ENCODE data around the gene CDV3.

DNA sequence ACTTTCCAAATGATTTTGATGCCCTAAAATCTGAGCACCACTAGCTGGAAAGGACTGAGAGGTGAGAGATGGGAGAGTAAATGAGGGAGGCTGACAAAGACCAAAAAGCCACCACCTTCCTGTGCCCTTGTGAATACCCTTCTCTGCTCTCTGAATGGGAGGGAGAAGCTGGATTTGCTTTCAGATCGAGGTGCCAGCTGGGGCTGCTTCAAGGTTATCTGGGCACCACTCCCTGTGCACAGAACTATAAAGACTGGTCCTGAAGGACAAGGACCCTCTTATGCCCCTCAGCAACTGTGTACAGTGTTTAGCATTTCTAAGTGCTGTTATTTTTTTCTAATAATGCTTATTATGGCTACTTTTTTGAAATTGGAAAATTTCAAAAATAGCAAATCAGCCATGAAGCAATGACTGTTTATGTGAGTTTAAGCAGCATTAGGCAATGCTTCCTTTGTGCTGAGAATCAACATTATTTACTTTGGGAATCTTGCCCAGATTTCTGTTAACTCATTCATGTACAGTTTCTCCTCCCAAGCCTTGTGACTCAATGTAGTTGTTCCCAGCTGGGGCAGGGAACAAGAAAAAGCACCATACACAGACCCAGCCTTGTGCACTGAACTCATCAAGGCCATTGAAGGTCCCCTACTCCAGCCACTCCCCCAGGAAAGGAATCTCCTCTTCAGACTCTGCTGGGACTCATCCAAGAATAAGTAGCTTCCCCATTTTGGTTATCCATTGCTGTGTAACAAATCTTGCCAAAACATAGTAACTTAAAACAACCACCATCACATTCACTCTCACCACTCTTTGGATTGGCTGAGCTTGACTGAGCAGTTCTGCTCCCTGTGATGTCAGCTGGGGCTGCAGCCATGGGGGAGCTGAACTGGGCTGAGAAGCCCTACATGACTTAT lies 37.3 kb upstream of the CDV3 start:
- TF ChIP-seq, protein P1, sequence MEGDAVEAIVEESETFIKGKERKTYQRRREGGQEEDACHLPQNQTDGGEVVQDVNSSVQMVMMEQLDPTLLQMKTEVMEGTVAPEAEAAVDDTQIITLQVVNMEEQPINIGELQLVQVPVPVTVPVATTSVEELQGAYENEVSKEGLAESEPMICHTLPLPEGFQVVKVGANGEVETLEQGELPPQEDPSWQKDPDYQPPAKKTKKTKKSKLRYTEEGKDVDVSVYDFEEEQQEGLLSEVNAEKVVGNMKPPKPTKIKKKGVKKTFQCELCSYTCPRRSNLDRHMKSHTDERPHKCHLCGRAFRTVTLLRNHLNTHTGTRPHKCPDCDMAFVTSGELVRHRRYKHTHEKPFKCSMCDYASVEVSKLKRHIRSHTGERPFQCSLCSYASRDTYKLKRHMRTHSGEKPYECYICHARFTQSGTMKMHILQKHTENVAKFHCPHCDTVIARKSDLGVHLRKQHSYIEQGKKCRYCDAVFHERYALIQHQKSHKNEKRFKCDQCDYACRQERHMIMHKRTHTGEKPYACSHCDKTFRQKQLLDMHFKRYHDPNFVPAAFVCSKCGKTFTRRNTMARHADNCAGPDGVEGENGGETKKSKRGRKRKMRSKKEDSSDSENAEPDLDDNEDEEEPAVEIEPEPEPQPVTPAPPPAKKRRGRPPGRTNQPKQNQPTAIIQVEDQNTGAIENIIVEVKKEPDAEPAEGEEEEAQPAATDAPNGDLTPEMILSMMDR (IDR thresholded peaks at IDR 0.05) = no peak
- TF ChIP-seq POLR2A (IDR thresholded peaks at IDR 0.05) = no peak
